ENCODE data around the gene ADARB2.
"Not testable (repeated sequence)": the region's sequence is repeated elsewhere in the genome, so short reads cannot be mapped to it uniquely, and the experiment has no call there.

The ADARB2 gene

DNA sequence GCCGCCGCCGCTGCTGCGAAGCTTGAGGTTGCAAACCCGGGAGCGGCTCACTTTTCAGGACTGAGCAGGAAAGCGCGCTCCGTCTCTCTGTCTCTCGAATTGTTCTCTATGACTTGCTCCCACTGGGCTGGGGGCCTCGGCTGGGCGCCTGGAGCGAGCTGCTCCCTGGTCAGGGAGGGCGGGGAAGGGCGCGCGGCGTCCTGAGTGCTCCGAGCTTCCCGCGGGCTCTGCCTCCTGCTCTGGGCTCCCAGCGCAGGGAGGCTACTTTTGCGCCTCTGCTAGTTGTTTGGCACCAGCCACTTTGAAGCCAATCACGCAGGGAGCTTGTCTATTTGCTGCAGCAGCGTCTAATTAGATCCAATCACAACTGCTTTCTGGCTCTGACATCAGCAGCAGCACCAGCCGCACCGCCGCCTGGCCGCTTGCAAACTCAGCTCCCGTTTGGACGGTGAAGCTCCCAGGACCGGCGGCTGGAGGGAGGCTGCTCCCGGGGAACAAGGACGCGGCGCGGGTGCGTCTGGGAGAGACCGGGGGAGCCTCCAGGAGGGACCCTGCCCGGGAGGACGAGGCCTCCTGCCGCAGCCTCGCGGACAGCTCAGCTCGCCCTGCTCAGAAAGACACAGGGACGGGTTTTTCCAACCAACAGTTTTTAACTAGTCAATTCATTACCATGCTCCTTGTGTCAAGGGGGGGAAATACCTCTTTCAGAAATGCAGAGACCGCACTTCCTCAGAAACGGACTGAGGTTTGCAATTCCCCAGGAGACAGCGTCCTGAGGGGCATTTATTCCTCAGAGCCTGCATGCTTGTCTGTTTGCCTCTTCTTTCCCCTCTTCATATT lies at the start of gene ADARB2:
Gene ADARB2 (minus strand): TSS at position 304 of the 840 bp plus-strand sequence.
- peak; percentile 86 to 88 for DNase-seq

DNA sequence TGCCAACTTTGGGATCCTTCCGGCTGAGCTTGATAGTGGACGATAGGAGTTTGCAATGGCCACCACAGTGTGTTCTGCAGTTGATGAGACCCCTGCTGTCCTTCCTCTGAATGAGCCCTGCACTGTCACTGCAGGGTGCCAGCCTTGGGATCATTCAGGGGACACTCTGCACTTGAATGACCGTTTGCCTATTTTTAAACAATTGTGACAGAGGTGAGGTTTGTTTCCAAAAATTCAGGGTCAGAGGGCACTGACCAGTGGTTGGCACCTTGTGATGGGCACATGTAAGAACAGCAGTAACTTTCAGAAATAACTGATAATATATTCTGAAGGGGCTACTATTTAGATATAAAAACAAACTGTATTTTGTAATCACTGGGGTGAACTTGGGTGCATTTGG lies 48.5 kb upstream of the ADARB2 start:
- DNase-seq: no peak

DNA sequence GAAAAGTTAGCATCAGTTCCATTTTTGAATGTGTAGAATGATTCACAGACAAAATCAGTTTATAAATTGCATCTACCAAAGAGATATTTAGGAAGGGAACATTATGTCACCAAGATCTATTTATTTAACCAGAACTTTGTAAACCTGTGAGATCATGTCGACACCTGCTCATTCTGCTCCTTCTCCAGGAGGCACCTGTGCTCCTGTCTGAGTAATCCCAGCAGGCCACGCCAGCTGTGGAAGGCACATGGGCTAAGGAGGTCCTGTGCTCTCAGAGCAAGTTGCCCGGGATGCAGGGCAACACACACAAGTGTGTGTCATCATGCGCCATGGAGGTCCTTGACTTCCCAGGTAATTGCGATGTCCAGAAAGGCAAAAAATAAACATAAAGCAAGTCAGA lies 45.5 kb upstream of the ADARB2 start:
- DNase-seq: no peak

DNA sequence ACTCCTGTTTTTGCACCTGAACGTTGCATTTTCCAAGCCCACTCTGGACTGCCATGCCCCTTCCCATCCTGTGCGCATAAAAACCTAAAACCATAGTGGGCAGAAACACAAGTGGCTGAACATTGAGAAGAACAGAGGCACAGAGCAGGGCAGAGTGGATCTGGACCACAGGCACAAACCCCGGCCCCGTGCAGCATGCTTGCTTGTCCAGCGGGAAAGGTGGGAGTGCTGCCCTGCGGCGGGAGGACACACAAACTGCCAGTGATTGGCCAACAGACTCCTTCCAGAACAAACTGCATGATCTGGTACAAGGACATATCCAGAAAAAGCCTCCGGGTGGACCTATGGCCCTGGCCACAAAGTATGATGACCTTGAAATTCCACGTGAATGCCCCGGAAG lies 42.5 kb upstream of the ADARB2 start:
- no peak for DNase-seq

DNA sequence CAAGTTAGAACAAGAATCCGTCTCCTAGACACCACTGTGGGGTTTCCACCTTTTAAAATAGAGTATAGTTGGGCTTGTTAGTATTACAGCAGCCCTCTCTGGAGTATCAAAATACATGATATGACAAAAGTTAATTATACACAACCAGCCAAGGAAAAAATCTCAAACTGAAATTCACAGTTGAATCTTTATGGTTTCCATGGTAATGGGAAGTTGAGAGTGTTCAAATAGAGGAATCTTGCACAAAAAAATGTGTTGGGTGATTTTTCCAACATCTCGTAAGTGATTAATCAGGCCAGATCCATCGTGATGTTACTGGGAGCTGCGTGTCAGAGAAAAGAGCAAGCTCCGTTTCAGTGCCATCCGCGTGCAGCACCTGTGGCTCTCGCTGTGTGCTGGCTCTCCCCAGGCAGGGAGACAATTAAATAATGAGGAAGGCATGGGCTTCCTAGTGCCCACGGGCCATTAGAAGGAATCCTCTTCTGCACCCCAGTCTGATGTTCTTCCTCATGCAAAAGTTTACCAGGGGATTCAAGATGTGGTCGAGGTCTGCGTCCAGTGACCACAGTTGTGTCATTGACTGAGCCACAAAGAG lies 41.1 kb upstream of the ADARB2 start:
- no peak for DNase-seq

DNA sequence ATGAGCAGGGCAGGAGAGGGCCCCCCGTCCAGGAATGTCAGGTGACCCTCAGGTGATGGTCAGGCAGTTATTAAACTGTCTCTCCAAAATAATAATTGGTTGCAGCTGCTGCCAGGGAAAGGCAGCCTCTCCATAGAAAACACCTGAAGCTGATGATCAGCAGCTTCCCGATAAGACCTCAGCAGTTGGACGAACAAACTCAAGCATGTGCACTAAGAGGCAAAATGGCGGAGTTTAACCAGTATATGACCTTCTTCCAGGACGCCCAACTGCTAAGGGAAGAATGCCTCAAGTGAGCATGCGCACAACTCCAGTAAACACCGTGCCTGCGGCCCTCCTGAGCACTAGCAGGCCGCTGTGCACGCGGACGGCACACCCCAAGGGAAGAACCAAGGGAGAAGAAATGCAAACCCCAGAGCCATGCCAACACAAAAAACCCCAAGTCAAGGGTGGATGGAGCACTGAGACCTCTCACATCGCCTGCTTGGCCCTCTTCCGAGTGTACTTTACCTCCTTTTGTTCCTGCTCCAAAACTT lies 38.9 kb upstream of the ADARB2 start:
- no peak for DNase-seq

DNA sequence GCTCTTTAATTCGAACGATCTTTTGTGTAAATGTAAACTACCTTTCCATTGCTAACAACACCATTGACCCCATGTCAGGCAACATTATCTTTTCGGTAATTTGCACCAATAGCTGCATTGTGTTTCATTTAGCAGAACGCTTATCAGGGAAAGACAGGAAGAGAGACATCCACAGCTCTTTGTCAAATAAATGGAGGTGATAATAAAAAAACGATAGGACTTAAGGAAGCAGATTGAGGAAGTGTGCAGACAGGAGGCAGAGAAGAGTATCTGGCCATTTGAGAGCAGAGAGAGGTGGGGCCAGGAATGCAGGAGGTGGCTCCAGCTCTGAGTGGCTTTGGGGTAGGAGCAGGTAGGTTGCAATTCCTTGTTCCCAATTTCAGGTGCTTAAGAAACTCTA lies 37.5 kb upstream of the ADARB2 start:
- DNase-seq: no peak

DNA sequence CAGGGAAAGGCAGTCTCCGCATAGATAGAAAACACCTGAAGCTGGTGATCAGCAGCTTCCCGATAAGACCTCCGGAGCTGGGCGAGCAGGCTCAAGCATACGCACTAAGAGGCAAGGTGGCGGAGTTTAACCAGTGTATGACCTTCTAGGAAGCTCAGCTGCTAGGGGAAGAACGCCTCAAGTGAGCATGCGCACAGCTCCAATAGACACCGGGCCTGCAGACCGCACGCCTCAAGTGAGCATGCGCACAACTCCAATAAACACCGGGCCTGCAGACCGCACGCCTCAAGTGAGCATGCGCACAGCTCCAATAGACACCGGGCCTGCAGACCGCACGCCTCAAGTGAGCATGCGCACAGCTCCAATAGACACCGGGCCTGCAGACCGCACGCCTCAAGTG lies 35.9 kb upstream of the ADARB2 start:
- DNase-seq: not testable (repeated sequence)

DNA sequence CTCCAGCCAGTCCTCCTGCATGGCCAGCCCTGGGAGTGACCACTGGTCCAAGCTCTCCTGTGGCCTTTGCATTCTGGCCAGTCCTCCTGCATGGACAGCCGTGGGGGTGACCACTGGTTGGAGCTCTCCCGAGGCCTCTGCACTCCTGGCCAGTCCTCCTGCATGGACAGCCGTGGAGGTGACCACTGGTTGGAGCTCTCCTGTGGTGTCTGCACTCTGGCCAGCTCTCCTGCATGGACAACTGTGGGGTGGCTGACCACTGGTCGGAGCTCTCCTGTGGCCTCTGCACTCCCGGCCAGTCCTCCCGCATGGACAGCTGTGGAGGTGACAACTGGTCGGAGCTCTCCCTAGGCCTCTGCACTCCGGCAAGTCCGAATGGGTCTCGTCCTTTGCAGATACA lies 28.7 kb upstream of the ADARB2 start:
- no peak for DNase-seq

DNA sequence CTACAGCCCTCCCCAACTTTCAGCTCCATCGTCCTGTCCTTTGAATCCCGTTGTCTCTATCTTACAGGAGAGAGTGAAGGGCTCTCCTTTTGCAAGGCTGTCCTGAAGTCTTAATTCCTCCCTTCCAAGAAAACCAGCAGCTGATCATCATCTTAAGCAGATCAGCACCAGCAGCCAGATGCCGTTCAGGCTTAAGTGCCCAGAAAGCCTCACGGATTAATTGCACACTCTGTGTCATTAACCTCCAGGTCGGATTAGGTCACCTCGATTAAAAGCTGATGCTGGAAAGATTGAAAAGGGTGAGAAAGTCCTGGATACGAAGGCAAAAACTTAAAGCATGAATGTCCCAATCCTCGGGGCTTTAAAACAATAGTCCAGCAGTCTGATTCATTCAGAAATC lies 24.8 kb upstream of the ADARB2 start:
- DNase-seq: no peak

DNA sequence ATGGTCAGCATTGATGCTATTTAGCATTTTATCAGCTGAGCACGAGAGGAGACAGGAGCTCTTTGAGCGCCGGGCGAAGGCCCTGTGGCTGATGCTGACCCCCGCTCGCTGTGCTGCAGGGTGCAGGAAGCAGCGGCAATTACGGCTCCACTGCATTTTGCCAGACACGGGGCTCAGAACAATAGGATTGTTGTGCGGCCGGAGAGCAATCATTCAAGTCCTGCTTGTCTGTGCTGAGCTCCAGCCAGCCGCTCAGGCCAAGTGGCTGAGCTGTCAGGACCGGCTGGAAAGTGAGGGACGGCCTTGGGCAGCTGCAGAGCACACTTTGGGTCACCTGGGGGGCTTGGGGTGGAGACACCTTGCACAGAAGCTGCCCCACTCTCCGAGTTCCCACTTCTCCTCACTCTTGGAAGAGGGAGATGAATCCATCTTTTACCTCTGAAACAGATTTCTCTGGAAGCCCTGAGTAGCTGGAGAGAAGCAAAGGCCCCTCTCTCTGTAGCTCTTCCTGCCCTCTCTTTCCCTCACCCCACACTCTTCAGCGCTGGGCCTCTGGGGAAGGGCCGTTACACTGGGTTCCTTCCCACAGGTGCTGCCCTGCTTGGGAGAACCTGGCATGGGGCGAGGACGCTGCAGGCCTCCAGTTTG lies 17.3 kb upstream of the ADARB2 start:
- DNase-seq: no peak

DNA sequence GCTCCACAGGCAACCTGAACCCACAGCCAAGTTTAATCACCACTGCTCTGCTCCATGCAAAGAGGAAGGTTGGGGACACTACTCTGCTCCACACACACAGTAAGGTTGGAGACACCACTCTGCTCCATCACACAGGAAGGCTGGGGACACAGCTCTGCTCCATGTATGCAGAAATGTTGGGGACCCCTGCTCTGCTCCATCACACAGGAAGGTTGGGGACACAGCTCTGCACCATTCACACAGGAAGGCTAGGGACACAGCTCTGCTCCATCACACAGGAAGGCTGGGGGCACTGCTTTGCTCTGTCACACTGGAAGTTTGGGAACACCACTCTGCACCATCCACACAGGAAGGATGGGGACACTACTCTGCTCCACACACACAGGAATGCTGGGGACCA lies 14.8 kb upstream of the ADARB2 start:
- DNase-seq: no peak

DNA sequence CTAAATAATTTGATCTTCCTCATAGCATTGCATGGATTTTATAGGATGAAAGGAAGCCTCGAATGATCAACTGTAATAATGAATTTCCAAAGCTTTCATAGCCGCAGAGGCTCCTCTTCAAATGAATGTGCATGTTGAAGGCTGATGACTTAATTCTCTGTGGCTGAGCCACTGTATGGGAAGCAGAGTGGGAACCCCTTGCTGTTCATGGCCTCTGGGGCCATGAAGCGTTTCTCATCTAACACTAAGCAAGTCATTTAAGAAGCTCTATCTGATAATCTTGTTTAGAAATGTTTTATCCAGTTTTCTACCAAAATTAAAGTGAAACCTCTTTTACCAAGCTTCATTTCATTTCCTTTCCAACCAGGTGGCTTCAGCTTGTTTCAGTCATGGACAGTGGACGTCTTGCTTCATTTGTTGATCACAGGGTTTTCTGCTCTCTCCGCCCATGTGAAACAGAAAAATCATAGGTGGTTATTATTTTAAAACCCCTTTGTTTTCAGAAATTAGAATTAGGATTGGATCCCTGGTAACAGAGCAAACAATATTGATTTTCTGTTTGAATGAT lies 10.3 kb upstream of the ADARB2 start:
- no peak for DNase-seq

DNA sequence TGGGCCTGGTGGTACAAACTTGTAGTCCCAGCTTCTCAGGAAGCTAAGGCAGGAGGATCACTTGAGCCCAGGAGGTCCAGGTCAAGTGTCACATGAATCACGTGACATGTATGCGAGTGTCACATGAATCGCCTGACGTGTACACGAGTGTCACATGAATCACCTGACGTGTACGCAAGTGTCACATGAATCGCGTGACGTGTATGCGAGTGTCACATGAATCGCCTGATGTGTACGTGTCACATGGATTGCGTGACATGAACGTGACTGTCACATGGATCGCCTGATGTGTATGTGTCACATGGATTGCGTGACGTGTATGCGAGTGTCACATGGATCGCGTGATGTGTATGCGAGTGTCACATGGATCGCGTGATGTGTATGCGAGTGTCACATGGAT lies 9.5 kb upstream of the ADARB2 start:
- no peak for DNase-seq

DNA sequence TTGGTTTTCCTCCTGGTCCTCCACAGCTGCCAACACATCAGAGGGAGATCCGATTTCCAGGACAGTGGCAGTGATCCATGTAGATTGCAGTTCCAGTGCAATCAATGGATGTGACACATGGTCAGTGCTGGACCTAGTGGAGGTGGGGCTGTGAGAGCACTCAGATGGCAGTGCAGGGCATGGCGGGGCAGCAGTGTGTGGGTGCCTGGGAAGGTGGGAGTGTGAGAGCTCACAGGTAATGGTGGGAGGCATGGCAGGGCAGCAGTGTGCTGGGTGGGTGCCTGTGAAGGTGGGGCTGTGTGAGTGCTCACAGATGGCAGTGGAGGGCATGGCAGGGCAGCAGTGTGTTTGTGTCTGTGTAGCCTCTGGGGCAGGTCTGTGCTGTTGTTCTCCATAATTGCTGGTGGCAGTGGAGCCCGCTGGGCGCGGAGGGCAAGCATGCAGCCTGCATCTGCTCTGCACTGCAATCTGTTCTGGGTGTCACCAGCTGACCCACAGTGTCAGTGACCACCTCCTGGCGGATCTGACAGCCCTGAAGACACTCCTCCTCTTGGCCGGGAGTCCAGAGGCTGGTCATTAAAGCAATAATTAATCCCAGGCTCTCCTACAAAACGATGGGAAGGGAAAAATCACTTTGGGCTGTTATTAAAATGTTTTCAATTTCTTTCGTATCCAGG lies 8.6 kb upstream of the ADARB2 start:
- no peak for DNase-seq

DNA sequence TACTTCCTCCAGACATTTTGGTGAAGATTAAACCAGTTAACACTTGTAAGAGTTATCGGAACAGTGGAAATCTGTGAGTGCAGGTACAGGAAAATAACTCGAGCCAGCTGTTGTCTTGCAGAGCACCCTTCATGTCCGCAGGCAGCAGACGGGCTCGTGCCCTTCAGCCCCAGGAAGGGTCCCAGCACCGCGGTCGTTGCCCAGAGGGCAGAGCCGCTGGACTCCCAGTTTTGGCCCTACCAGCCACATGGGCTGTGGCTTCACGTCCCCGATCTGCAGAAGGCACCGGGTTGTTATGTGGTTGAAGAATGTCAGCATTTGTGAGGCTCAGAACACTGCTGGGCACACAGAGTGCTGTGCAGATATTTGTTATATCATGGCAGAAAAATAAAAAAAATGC lies 7.2 kb upstream of the ADARB2 start:
- DNase-seq: no peak

DNA sequence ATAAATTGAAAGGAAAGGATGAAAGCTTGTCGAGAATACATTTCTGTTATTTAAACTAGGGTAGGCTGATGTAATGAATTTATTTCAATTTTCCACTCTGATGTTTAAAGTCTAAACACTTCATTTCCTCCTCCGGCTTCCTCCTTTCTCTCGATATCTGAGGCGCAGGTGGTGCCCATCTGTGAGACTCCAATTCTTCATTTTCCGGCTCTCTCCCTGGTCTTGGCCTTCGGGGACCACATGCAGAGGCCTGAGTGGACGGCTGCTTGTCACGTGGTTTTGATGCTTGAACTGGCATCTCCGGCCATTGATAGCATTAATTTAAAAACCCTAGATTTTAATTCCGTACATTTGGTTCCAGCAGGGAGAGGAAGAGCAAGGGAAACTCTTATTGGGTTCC lies 5.8 kb upstream of the ADARB2 start:
- DNase-seq: no peak

DNA sequence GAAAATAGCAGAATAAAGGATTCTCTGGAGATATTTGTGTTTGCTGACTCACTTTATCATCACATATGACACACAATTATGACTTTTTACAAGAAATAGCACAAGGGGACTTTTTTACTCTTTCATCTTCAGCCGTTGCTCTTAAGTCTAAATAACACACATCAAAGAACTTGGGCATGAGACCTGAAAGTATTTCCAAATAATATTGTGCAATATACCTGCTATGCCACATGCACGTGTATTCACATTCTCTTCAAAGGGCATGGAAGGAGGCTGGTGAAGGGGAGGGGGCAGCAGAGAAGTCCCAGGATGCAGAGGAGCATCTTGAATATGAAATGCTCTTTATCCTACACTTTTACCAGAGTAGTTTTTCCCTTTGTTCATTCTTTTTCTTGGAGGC lies 4.1 kb upstream of the ADARB2 start:
- no peak for DNase-seq

DNA sequence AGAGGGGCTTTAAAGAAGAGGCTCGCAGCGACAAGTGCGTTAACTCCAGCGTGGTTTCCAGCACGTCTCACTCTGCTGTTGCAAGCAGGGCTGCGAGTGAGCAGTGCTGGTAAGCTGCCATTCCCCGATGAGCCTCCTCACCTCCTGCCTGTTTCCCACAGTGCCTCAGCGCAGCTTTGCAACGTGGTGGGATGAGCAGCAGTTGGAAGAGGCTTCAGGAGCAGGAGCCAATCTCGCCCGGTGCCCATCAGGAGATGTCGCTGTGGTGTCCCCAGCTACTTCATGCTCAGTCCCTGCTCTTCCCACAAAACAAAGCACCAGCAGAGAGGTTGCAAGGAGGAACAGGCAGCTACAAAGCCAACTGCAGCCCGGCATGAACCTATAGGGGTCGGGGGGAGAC lies 2.4 kb upstream of the ADARB2 start:
- DNase-seq: no peak

DNA sequence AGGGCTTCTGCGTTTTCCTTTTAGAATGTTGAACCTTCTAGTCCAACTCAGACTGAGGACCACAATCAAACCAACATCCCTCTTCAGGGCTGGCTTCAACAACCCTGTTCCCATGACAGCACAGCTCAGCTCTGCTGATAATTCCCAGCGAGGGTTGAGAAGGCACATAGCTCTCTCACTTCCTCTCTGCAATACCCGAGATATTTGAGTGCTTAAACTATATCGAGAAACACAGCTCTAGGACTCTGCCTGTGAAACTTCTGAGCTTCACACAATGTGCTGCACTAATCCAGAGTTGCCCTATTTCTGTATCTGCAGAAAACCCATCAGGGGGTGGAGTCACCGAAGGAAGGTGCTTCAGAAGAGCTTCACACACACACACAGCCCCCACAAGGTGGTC lies 1.6 kb upstream of the ADARB2 start:
- DNase-seq: no peak

DNA sequence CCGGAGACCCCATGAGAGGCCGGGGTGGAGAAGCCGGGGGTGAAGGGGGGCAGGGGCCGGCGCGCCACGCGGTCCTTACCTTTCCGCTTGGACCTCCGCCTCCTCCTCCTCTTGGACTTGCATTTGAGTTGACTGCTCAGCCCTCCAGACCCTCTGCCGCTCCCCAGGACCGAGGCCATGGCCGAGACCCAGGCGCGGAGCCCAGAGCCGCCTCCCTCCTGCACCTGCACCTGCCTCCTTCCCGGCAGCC lies 428 bp downstream of the ADARB2 start:
- DNase-seq: no peak

DNA sequence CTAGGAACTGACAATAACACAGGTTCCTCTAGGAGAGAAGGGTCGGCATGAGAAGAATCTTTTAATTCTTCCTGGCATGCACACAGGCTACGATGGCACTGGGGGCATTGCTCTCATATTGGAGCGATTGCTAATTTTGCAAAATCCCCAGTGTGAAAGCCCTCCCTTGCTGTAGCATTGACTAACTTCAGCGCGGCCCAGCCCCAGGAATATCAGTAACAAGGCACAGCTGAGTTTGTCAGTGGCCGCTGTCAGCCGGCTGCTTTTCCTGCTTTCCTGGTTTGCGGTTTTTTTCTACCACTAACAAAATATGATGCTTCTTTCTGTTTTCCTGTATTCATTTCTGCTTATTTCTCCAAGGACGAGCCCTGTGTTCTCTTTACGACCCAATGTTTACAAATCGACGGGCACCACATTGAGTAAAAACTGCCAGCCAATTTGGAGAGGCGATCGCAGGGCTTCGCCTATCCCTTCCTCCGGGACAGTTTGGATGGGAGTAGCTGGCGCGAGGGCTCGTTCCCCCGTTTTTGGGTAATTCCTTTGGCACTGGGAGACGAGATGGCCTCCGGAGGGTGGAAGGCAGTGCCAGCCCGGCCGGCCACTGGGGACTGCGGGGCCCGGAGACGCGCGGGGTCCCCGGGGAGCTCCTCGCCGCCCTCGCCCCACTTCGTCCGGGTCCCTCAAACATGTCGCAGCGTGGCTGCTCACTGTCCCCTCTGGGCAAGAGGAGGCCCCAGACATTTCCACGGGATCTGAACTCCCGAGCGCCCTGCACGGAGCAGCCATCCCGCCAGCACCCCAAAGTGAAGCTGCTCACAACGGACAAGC lies 967 bp downstream of the ADARB2 start:
- no peak for DNase-seq

DNA sequence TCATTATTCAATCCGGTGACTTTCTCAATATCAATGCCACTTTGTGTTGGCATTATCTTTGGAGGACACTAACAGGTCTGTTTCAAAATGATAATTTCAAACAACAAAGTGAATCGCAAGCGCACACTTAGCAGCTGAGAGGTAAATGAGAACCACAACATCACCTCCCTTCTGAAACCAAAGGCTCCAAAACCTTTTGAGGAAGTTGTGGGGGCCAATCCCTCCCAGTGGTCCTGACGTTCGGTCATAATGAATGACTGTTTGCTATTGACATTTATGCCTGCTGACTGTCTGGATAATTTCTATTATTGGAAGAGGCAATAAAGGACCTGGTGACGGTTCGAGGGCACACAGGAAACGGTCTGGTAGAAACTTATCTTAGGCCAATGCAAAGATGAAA lies 1.8 kb downstream of the ADARB2 start:
- no peak for DNase-seq
